ENCODE measurements around the gene VPS8. TPM values are rescaled to one million over a fixed set of nuclear protein-coding genes. Genes with fewer than 3 reads are reported as not detected.

Gene VPS8
- total RNA-seq, 4 donors from 2014 or later = 23.7 to 61.8 (median 37.1) TPM

DNA sequence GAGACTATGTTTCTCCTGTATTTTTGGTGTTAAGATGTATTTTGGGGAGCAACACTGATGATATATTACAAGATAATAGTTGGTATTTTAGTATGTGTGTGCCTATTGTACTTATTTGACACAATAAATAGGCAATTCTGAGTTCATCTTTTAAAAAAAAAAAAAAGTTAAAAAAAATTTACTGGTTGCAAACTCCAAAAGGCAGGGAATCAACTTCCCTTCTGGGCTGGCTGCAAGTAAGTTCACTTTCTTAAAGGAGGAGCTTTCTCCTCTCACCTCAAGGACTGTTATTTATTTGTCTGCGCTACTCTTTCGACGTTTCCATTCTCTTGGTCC lies 335 bp upstream of the VPS8 start:
- no peak for DNase-seq
- Histone ChIP-seq H3K4me3 (peak overlapping the region; percentile 81 to 94 (median 87)), H3K9me3 (no peaks in the 10 kb centered on the region), H3K27me3 (no peaks in the 10 kb centered on the region), H3K36me3 (peaks cover 0 to 10% (median 0%) of the 10 kb centered on the region in 3 donors), H3K27ac (peak overlapping the region; percentile 86 to 90 (median 88)), H3K4me1 (peaks cover 5 to 19% (median 8%) of the 10 kb centered on the region in 3 donors)
- intact Hi-C loops (cut with DNase I) = no loop called here
- WGBS, 2 donors = 0% methylated on average over 3 of the region's 3 CpGs
- TF ChIP-seq, protein P1, sequence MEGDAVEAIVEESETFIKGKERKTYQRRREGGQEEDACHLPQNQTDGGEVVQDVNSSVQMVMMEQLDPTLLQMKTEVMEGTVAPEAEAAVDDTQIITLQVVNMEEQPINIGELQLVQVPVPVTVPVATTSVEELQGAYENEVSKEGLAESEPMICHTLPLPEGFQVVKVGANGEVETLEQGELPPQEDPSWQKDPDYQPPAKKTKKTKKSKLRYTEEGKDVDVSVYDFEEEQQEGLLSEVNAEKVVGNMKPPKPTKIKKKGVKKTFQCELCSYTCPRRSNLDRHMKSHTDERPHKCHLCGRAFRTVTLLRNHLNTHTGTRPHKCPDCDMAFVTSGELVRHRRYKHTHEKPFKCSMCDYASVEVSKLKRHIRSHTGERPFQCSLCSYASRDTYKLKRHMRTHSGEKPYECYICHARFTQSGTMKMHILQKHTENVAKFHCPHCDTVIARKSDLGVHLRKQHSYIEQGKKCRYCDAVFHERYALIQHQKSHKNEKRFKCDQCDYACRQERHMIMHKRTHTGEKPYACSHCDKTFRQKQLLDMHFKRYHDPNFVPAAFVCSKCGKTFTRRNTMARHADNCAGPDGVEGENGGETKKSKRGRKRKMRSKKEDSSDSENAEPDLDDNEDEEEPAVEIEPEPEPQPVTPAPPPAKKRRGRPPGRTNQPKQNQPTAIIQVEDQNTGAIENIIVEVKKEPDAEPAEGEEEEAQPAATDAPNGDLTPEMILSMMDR (IDR thresholded peaks at IDR 0.05) = no peak
- TF ChIP-seq POLR2A (IDR thresholded peaks at IDR 0.05) = no peak

DNA sequence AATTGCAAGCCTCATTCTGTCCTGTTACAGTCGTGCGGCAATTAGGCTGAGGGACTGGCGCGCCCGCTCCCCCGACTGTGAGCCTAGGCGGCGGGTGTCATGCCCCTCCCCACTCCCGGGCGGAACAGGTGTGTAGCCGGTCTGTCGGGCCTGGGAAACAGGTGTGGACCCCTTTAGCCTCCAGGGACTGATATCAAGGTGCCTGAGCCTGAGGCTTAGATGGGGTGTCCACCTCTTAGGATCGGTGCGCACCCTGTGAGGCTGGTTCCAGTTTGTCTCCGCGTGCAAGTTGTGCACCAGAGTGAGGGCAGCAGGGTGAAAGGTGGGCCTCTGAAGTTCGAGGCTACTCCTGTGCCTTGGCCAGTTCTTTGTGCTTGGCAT lies 686 bp downstream of the VPS8 start:
- H3K27ac ChIP-seq = peak overlapping the region; percentile 86 to 90 (median 88)
- intact Hi-C loops (cut with DNase I) = no loop called here
- H3K4me3 ChIP-seq = peak overlapping the region; percentile 81 to 94 (median 87)
- TF ChIP-seq POLR2A (IDR thresholded peaks at IDR 0.05) = no peak
- TF ChIP-seq, protein P1 (IDR thresholded peaks at IDR 0.05) = no peak
- H3K36me3 ChIP-seq = peaks cover 0 to 18% (median 0%) of the 10 kb centered on the region in 3 donors
- DNase-seq = no peak
- H3K27me3 ChIP-seq = no peaks in the 10 kb centered on the region
- no peaks in the 10 kb centered on the region for H3K9me3 ChIP-seq
- WGBS, 2 donors = 6% methylated on average over 8 of the region's 17 CpGs; no CpG with 5 or more reads in 1 of the 2 donors
- peaks cover 5 to 19% (median 8%) of the 10 kb centered on the region in 3 donors for H3K4me1 ChIP-seq

DNA sequence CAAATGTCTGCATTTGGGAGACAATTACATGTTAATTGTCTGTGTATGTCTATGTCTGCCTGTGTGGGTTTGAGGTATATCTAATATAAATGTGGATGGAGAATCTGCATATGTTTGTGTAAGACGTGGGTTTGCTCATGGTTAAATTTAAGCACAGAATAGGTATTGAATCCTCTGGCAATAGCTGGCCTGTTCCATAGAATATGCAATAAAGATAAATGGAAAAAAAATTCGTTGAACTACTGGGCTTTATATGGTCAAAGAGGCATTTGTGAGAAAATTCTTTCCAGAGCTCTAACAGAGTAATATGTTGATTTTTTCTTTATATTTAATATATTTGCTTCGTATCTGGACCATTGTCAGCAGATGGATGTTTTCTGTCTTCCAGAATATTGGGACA lies 1.4 kb downstream of the VPS8 start:
- TF ChIP-seq POLR2A (IDR thresholded peaks at IDR 0.05) = no peak
- TF ChIP-seq, protein P1 (IDR thresholded peaks at IDR 0.05) = no peak
- Histone ChIP-seq H3K27ac (no peak overlapping the region), H3K4me3 (peak overlapping the region in 2 of 4 donors; percentile 81 to 90), H3K9me3 (no peaks in the 10 kb centered on the region), H3K36me3 (peaks cover 0 to 18% (median 0%) of the 10 kb centered on the region in 3 donors), H3K27me3 (no peaks in the 10 kb centered on the region), H3K4me1 (peaks cover 5 to 19% (median 8%) of the 10 kb centered on the region in 3 donors)
- intact Hi-C loops (cut with DNase I) = no loop called here
- 79 to 86% methylated on average over 3 of the region's 3 CpGs for WGBS, 2 donors
- no peak for DNase-seq

DNA sequence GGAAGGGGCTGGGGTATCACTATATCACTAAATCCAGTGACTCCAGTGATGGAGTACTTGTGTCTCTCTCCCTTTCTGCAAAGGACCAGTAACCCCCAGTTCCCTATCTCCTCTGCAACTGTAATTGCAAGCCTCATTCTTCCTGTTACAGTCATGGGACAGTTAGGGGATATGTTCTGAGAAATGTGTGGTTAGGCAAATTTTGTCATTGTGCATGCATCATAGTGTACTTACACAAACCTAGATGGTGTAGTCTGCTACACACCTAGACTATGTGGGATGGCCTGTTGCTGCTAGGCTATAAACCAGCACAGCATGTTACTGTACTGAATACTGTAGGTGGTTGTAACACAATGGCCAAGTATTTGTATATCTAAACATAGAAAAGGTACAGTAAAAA lies 2.2 kb downstream of the VPS8 start:
- no peak for DNase-seq

DNA sequence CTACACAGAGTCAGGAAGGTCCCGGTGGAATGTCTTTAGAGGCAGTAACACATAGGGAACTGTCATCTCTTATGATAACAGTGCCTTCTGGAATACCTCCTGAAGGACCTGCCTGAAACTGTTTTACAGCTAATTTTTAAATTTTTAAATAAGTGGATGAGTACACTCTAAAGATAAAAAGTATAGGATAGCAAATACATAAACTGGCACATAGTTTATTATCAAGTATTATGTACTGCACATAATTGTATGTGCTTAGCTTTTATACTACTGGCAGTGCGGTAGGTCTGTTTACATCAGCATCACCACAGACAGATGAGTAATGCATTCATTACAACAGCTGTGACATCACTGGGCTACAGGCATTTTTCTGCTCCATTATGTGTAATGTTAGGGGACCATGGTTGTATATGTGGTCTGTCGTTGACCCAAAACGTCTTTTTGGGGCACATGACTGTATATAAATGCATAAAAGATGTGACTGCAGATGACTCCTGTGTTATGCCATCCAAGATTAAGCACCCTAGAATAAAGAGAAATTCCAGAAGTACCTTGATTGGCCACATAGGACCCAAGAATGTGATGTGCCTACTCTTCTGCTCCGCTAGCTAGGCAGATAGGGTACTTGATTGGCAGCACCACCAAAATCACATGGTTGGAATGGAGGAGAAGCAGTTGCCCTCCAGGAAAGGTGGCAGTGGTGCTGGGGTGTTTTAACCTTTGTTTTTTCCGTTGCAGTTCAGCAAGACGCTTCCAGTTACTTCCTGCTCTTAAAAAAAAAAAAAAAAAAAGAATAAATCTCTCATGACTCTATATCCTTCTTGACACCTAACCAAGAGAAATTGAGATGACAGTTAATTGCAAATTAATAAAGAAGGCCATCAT lies 3.3 kb downstream of the VPS8 start:
- 72 to 77% methylated on average over 7 of the region's 7 CpGs for WGBS, 2 donors
- Histone ChIP-seq H3K27ac (no peak overlapping the region), H3K4me1 (peaks cover 5 to 19% (median 8%) of the 10 kb centered on the region in 3 donors), H3K9me3 (no peaks in the 10 kb centered on the region), H3K36me3 (peaks cover 0 to 18% (median 0%) of the 10 kb centered on the region in 3 donors), H3K27me3 (no peaks in the 10 kb centered on the region), H3K4me3 (no peak overlapping the region)
- no peak for DNase-seq
- intact Hi-C loops (cut with DNase I) = no loop called here
- TF ChIP-seq POLR2A (IDR thresholded peaks at IDR 0.05) = no peak
- TF ChIP-seq, protein P1 (IDR thresholded peaks at IDR 0.05) = no peak

More for the DNA sequence above, 2.2 kb downstream of the VPS8 start:
- intact Hi-C loops (cut with DNase I) = no loop called here
- H3K9me3 ChIP-seq = no peaks in the 10 kb centered on the region
- H3K36me3 ChIP-seq = peaks cover 0 to 18% (median 0%) of the 10 kb centered on the region in 3 donors
- no peaks in the 10 kb centered on the region for H3K27me3 ChIP-seq
- no peak overlapping the region for H3K4me3 ChIP-seq
- no peak for TF ChIP-seq POLR2A (IDR thresholded peaks at IDR 0.05)
- TF ChIP-seq, protein P1 (IDR thresholded peaks at IDR 0.05) = no peak
- H3K4me1 ChIP-seq = peaks cover 5 to 19% (median 8%) of the 10 kb centered on the region in 3 donors
- no peak overlapping the region for H3K27ac ChIP-seq

Measured in esophagus squamous epithelium (tissue), 5 donors.